Gastrocnemius medialis (tissue), 4 donors: Measurements from ENCODE around the gene CCDC142.

ENCODE experiments used
- CTCF ChIP-seq, 5 experiments: fragments of 450-650 bp in 3 of 5; fragments of 200-600 bp in 2 of 5; sonication (generic) in 2 of 5; IDR thresholded peaks in 4 of 5; conservative IDR thresholded peaks in 1 of 5; 1 replicate in 4 of 5; 2 replicates in 1 of 5; pipeline ENCODE4 v1.5.1; 2016 to 2019; ENCODE audit warnings: antibody characterized with exemption in 5 of 5, mild to moderate bottlenecking in 3 of 5, moderate library complexity in 3 of 5
- POLR2A ChIP-seq, 2 donors: fragments of 450-650 bp; IDR thresholded peaks; one replicate each; pipeline ENCODE4 v1.6.1; 2017; ENCODE audit warnings: antibody characterized with exemption in 2 of 2, mild to moderate bottlenecking in 2 of 2, moderate library complexity in 2 of 2

GRCh38 chr2:74457129-74457548 lies 25.7 kb downstream of the CCDC142 start:
- TF ChIP-seq CTCF (IDR thresholded peaks at IDR 0.05 in 4 of 5, conservative IDR thresholded peaks at IDR 0.05 in 1 of 5) (no peak), POLR2A (IDR thresholded peaks at IDR 0.05) (no peak)
